ENCODE results near the gene C11orf58.

The C11orf58 gene

DNA sequence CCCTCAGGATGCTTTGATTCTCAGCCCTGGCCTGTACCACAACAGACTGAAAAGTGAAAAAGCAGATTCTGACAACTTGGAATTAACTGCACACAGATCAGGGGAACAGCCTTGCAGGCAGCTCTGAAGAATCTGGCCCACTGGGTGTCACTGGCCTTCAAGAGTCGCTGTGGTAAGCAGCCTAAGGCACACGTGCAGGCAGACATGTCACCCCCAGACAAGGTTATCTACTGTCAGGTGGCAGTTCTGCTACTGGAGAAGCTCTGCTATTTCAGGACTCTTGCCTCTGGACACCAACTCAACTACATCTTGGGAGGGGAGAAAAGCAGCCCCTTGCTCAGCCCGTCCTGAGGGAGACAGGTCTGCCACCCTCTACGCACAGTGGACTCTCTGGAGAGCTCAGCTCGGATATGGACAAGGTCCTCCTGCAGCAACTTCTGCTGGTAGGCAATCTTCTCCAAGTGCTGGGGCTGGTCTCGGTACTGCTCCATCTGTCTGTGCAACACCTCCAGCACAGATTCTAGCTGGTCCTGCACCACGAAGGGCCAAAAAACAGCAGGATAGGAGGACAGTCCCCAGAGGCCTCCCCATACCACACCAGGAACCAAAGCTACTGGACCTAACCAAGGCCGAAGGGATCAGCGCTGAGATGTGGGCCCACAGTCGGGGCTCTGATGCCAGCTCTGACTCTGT lies 63.0 kb downstream of the C11orf58 start:
- DNase-seq (ENCODE audit: low read depth in 2 of 2), result no peak

- DNase-seq (ENCODE audit: low read depth in 2 of 2), result no peak
Observed at GRCh38 chr11:16804104-16804947, 65.9 kb downstream of the C11orf58 start.

GRCh38 chr11:16805938-16806337 lies 67.5 kb downstream of the C11orf58 start:
- DNase-seq (ENCODE audit: low read depth in 2 of 2), result no peak

DNA sequence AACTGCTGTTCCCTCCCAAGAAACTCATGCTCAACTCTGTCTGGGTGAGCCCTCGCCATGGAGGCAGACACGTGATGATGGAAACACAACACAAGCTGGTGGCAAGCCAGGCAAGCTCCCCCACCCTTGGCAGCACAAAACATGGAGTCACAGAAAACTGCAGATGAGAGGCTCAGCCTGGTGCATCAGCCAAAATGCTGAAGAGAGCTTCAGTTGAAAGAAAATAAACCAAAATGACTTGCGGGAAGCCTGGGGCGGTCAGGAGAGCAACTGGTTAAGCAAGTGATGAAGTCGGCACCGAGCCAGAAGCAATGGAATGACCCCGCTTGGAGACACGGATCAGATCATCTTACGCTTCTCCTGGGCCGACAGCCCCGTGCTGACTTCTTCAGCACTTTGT lies 68.3 kb downstream of the C11orf58 start:
- DNase-seq (ENCODE audit: low read depth in 2 of 2), result no peak

GRCh38 chr11:16807306-16807705 lies 68.9 kb downstream of the C11orf58 start:
- DNase-seq (ENCODE audit: low read depth in 2 of 2), result no peak

Measured in stimulated activated CD8-positive, alpha-beta memory T cell treated with anti-CD3 and anti-CD28 coated beads, Interleukin-15, amount 100 ng/mL, for 4 hours (primary cell).